GM18873 (cell line): ENCODE measurements around the gene GSG1L.

Experiments
- ATAC-seq: cut with Tn5 transposase; IDR thresholded peaks from one replicate; pipeline ENCODE4 v1.9.1; 2021; ENCODE audit warnings: mild to moderate bottlenecking, moderate library complexity, moderate number of reproducible peaks; ENCODE audit not compliant: unreplicated experiment, low FRiP score

Gene GSG1L

GRCh38 chr16:27828671-27829070, 234.8 kb downstream of the GSG1L start:
- no peak for ATAC-seq

- no peak for ATAC-seq
Observed at GRCh38 chr16:27827765-27828164, 235.7 kb downstream of the GSG1L start.

- no peak for ATAC-seq
Observed at GRCh38 chr16:27826893-27827289, 236.6 kb downstream of the GSG1L start.

- ATAC-seq, result no peak
Observed at GRCh38 chr16:27826081-27826892, 237.2 kb downstream of the GSG1L start.

GRCh38 chr16:27824786-27825185, 238.7 kb downstream of the GSG1L start:
- no peak for ATAC-seq

GRCh38 chr16:27824006-27824405, 239.5 kb downstream of the GSG1L start:
- ATAC-seq, result no peak

GRCh38 chr16:27823421-27823820, 240.1 kb downstream of the GSG1L start:
- no peak for ATAC-seq

- ATAC-seq, result no peak
Observed at GRCh38 chr16:27822996-27823395, 240.5 kb downstream of the GSG1L start.

GRCh38 chr16:27822529-27822928, 241.0 kb downstream of the GSG1L start:
- ATAC-seq, result no peak

GRCh38 chr16:27820646-27821345, 242.7 kb downstream of the GSG1L start:
- no peak for ATAC-seq

- no peak for ATAC-seq
Observed at GRCh38 chr16:27819881-27820610, 243.5 kb downstream of the GSG1L start.

- no peak for ATAC-seq
Observed at GRCh38 chr16:27819356-27819755, 244.2 kb downstream of the GSG1L start.

- ATAC-seq, result no peak
Observed at GRCh38 chr16:27818246-27818645, 245.3 kb downstream of the GSG1L start.

GRCh38 chr16:27817038-27817437, 246.5 kb downstream of the GSG1L start:
- no peak for ATAC-seq

GRCh38 chr16:27816561-27816960, 247.0 kb downstream of the GSG1L start:
- ATAC-seq, result no peak

GRCh38 chr16:27813591-27813990, 249.9 kb downstream of the GSG1L start:
- no peak for ATAC-seq

GRCh38 chr16:27811881-27812280, 251.6 kb downstream of the GSG1L start:
- ATAC-seq, result no peak

GRCh38 chr16:27806986-27807385, 256.5 kb downstream of the GSG1L start:
- no peak for ATAC-seq

GRCh38 chr16:27806388-27806787, 257.1 kb downstream of the GSG1L start:
- ATAC-seq, result no peak

- no peak for ATAC-seq
Observed at GRCh38 chr16:27805828-27806351, 257.6 kb downstream of the GSG1L start.
